GM21528 (cell line): Measurements from ENCODE around the gene MAP3K8.
"Not testable (repeated sequence)": the region's sequence is repeated elsewhere in the genome, so short reads cannot be mapped to it uniquely, and the experiment has no call there.

Experiments used
- ATAC-seq: cut with Tn5 transposase; IDR thresholded peaks from one replicate; pipeline ENCODE4 v1.9.1; 2021; ENCODE audit warnings: mild to moderate bottlenecking, moderate library complexity; ENCODE audit not compliant: unreplicated experiment, low FRiP score

Gene MAP3K8

DNA sequence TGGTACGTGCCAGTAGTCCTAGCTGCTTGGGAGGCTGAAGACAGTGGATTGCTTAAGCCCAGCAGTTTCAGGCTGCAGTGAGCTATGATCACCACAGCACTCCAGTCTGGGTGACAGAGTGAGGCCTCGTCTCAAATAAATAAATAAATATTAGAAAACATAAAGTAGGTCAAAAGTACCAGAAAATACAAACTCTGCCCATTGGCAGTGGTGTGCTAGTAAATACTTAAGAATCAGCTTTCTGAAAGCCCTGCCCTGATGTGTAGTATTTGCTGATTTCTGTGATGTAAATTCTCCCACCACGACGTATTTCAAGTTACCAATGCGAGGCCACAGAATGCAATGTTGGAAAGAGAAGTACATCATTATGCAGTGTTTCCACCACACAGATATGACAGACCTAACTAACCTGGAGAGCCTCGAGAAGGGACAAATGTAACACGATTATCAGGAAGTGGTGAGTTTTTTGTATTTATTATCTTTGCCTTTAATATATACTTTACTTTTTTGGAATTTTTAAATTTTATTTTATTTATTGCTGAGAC, 11.8 kb upstream of the MAP3K8 start:
- no peak for ATAC-seq

DNA sequence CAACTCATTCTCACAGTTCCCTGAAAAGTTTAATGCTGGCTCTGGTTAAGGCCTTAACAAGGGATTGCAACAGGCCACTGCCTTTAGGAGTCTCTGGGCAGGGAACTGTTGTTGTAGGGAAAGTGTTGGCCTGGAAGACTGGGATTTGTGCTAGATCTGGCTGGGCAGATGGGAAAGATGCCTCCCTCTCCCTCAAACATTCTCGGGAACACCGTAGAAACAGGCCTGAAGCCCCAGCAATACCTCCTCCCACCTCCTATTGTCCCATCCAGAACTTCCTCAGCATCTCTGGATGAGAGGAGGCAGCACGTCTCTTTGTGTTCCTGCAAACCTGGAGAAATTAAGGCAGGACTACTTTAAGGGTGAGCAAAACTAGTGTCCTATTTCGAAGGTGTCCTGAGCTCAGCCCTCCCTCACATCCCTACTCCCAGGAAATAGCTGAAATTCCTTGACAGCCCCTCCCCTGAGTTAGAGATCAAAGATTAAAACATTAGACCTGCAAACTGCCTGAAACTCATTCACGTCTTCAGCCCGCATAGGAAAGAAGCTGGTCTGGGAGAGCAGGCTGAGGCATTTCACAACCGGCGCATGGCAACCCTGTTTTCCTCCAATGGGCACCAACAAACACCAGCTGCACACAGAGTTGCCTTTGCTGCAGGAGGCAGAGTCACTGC, 10.9 kb upstream of the MAP3K8 start:
- ATAC-seq, result no peak

DNA sequence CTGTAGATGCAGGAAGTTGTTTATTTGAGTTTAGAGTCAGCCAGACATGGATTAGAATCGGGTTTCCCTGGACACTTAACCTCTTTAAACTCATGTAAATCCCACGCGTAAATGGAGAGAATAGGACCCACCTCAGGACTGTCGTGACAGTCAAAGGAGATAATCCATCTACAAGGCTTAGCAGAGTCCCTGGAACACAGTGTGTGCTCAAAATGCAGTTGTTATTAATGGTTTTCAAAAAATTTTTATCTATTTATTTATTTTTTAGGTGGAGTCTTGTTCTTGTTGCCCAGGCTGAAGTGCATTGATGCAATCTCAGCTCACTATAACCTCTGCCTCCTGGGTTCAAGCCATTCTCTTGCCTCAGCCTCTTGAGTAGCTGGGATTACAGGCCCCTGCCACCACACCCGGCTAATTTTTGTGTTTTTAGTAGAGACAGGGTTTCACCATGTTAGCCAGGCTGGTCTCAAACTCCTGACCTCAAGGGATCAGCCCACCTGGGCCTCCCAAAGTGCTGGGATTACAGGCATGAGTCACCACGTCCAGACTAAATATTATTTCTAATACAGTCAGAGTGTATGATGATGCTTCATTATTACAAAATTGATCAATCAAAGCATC, 10.2 kb upstream of the MAP3K8 start:
- ATAC-seq, result not testable (repeated sequence)

DNA sequence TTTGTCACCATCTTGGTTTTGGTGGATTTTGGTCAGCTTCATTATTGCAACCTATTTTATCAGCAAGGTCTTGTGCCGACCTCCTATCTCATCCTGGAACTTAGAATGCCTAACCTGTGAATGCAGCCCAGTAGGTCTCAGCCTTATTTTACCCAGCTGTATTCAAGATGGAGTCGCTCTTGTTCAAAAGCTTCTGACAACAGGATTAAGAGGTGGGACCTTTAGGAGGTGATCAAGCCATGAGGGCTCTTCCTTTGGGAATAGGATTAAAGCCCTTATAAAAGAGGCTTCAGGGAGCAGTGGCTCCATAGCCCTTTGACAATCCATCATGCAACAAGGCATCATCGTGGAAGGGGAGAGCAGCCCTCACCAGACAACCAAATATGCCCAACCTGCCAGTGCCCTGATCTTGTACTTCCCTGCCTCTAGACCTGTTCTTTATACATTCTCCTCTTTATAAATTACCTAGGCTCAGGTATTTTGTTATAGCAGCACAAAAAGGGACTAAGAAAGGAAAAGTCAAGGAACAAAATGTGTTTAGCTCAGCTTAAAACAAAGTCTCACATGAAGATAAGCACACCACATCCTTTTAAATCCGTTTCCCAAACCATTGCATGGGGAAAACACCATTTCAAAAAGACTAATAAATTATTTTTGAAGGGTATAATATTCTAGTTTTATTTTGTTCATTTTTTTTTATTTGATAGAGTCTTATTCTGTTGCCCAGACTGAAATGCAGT, 8.5 kb upstream of the MAP3K8 start:
- no peak for ATAC-seq

DNA sequence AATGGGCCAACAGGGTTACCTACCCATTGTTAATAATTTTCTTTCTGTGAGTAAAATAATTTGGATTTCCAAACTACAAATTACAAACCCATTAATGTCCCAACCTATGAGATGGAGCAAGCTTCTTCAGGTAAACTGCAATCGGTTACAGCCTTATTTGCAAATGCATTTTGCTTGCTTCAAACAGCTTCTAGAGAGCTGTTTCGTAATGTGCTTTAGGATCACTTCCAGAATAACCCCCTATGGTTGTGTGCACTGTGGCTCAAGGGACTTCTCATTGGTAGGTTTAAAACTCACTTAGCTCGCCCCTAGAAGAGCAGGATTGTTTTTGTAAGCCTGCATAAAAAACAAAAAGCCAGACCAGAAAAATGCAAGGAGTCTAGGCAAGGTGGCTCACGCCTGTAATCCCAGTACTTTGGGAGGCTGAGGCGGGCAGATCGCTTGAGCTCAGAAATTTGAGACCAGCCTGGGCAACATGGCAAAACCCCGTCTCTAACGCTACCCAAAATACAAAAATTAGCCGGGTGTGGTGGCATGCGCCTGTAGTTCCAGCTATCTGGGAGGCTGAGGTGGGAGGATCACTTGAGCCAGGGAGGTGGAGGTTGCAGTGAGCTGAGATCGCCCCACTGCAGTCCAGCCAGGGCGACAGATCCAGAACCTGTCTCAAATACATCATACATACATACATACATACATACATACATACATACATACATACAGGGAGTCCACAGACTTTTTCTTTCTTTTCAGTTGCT, 3.3 kb upstream of the MAP3K8 start:
- no peak for ATAC-seq

DNA sequence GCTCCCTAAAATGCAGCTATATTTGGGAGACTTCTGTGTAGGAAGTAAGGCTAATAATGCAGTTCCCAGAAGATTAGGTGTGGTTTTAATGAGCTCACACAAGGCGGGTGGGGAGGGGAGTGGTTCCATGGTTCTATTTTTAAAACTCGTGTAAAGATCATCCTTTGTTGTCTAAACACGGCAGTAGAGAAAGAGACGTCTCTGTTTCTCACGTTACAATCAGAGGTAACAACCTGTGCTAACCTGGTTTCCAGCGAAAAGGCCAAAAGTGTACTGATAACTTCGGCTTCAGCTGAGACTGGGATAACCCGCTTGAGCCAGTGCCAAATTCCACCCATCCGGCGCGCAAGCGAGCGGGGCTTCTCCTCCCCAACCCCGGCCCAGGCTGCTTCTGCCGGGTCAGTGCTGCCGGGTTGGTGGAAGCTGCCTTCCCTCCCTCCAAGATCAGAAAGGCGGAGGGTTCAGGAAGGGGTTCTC, 2.5 kb upstream of the MAP3K8 start:
- ATAC-seq, result no peak

DNA sequence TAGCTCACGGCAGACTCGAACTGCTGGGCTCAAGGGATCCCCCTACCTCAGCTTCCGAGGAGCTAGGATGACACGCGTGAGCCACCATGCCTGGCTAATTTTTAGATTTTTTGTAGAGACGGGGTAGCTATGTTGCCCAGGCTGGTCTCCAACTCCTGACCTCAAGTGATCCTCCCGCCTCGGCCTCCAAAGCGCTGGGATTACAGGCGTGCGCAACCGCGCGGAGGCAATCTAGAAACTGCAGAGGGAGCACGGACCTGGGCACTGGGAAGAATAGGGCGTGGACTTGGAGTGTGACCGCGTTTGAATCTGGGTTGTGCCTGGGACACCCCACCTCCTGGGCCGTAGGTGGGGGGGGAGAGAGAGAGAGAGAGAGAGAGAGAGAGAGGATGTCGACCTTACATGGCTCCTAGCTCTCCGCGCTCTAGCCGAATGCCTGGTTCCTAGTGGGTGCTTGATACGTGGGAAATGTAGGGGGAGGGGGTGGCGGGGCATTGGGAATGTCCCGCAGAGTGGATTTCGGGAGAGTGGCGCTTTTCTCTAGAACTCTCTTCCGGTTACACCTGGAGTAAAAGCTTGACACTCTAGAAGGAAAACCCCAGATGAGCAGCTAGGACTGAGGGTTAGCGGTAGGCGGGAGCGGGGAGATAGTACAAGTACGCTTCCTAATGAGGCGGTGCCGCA, 1.2 kb upstream of the MAP3K8 start:
- peak; percentile 9 for ATAC-seq

DNA sequence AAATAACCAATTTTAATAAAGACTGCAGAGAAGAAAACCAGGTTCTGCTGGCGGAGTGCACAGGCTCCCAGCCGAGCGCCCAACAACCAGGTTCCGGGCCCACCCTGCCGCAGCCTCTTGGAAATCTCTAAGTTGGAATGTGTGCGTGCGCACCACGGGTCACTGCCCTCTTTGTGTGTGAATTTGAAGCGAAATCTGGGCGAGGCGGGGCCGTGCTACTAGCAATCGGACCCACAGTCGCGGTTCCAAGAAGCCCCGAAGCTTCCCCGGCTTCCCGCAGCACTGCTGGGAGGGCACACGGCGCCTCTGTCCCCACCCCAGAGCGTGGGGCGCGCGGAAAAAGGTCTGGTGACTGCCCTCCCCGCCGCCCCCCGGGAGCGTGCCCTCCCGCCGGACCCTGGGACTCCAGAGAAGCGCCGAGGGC, 666 bp upstream of the MAP3K8 start:
- peak; percentile 24 for ATAC-seq

DNA sequence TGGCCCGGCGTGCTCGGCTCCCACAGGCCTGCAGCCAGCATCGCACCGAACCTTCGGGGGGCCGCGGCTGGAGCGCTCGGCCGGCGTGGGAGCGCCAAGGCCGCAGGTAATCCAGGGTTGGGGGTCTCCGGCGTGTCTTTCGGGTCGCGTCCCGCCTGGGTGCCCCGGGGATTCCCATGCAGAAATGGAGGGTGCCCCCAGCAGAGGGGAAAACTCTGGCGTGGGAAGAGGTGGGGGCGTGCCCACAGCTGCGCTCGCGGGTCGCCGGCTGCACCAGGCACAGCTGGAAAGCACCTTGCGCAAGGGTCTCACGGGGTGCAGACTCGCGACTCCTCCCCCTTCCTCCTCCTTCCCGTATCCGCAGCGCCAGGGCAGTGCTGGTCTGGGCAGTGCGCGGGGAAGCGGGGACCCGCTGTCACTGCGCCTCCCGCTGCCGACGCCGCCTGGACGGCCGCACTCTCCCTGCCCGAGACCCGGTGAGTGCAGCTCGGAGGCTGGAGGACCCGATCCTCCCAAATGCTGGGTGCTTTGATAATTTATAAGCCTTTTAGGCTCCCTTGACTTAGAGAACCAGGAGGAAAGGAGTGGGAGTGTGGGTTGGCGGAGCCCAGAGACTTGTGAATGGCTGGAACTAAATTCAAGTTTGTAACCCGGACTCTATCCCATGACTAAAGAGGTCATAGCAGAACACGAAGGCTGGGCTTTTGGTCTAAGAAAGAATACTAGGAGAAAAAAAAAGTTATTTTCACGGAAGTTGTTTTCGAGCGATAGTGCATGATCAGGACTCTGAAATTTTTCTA, 489 bp downstream of the MAP3K8 start:
- peak; percentile 51 for ATAC-seq

DNA sequence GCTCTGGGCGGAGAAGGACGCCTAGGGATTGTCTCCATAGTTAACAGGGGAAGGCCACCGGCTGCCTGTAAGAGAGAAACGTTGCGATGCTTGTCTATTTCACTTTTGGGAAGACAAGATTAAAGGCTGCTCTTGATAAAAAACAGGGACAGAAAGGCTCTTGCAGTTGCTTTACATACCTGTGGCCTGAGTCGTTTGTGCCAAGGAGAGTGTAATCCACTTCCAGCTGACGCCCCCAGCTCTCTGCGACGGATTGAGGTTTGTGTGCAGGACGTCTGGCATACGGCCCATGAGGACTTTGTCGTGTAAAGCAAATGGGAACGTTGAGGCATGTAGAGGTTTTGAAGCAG, 1.1 kb downstream of the MAP3K8 start:
- ATAC-seq, result no peak

DNA sequence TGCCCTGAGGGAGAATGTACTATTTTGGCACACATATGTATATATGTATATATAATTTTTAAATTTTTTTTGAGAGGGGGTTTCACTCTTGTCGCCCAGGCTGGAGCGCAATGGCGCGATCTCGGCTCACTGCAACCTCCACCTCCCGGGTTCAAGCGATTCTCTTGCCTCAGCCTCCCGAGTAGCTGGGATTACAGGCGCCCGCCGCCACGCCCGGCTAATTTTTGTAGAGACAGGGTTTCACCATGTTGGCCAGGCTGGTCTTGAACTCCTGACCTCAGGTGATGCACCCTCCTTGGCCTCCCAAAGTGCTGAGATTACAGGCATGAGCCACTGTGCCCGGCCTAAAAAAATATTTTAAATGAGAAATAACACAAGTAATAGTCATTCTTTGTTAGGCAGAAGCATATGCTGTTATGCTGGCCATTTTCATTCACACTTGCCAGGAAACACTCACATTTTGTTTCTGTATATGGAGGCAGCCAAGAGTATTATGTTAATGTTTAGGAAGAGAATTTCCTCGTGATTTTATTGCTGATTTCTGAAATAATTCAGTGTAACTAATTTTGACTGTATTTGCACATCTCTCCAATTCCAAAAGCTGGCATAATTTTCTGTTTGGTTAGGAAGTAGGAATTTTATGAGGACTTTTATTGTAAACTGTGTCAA, 1.6 kb downstream of the MAP3K8 start:
- not testable (repeated sequence) for ATAC-seq

DNA sequence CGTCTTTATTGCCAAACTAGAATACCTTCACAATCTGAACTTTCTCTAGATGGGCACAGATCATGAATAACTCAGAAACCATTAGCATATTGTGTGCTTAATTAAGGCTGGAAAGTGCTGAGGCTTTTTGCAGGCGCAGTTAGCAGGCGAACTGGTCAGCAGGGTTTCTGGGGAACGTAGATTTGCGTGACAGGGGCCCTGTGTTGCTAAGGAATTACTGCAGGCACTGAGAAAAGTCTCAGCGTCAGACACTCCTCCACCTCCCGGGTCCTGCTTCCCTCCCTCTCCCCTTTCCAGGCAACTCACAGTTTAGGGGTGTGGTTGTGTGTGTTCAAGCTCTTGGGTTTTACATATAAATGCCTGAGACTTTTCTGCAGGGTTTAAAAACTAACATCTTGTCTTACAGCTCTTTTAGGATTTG, 2.2 kb downstream of the MAP3K8 start:
- no peak for ATAC-seq

DNA sequence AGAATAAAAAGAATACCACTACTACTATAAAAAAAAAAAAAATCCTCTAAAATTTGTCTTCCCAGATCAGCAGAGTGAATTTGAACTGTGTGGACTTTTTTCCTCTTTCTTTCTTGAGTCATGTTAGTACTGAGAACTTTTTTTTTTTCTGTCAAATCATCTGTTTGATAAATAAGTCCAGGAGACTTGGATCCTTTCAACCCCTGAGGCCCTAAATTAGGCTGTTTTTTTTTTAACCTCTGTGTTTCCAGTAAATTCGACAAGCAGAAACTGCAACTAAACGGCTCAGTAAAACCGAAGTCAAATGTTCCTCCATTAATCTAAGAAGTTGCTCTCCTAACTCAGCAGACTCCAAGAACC, 2.7 kb downstream of the MAP3K8 start:
- ATAC-seq, result no peak

DNA sequence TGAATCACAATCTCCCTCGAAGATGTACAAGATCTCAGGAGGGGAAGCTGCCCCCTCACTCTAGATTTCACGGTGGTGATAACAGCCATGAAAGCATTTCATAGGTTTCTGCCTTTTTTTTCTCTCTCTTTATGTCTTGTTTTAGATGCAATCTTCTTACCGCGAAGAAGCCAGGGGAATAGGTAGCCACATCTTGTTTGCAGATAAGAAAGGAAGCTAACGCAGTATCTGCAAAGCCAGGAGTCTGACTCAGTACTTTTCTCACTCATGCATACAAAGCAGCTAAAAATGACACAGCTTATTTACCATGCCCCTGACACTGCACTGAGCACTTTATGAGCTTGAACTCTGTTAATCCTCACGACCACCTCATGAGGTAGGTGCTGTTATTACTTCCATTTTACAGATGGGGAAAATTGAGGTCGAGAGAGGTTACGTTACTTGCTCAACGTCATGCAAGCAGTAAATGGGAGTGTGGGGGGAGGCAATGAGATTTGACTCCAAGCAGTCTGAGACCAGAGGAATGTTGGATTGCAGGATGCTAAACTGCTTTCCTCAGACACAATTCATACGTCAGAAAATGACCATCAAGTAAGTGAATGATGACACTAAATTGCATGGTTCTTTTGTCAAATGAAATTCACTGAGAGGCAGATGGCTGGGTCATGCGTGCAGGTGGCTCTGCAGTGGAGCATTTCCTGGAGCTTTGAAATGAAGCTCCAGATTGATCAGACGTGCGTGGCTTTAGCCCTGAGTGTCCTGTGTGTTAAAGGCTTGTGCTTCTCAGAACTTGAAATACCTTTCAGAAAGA, 3.3 kb downstream of the MAP3K8 start:
- no peak for ATAC-seq

DNA sequence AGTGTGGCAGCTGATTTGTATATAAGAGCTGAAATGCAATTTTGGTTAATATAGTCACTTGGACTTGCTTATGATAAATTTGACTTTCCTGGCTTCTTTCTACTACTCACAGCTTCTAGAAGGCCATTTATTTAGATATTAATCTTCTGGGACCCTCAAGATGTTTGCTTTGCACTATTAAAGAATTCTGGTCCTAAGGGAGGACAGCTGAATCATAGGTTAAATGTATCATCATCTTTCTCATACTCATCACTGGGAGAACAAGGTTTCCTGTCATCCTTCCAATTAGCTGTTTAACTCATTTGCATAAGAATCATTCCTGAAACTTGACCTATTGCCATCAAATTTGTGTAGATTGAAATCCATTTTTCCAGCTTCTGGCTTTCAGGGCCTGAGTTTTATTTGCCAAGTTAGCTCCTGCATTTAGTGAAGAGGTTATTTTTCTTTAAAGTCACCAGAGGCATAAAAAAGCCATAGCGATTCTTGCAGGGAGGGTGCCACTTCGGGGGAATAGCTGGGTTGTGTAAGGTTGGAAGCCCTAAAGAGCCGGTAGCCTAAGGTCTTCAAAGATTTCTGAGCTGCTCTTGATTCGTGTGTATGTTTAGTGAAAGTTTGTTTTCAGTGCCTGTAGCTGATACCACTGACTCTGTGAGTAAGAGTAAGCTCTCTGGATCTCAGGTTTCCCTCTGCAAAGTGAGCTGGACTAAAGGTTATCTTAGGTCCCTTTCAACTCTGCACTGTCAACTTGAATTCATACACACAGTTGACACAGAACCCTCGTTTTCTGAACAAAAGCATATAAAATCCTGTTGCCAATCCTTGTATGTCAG, 4.3 kb downstream of the MAP3K8 start:
- ATAC-seq, result no peak

DNA sequence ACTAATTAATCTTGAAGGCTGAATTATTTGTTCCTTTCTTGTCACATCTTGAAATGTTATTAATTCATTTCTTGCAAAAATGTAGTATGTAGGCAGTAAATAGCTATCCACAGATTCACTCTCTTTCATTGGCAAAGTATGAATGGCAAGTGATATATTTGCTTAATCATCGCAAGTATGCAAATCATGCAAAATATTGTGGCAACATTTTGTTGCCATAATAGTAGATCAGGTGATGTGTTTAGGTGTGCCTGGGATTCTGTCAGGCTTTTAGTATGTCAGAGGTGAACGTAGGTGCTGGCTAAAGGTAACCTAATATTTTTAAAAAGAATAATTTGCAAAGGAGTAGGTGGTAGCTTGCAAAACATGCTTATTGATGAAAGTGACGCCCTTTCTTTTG, 5.9 kb downstream of the MAP3K8 start:
- ATAC-seq, result no peak

DNA sequence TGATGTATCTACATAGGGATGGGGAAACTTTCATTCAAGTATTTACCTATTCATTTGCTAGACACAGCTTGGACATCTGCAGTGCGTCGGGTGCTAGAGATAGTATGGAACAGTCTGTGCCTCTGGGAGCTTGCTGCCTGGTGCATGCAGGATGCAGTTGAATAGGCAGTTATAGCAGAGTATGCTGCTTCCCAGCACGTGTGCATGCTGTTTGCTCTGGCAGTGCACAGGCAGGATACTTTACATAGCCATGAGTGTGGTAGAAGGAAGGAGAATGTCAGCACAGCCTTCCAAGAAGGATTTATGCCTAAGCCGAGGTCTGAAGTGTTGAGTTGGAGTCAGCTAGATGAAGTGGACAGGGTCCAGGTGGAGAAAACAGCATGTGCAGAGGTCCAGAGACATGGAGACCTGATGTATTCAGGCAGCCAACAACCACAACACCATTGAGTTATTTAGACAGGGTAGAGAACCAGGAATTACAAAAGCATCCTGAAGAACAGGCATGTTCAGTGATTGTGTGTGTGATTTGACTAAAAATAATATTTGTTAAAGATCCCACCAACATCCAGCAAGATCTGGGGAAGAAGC, 8.1 kb downstream of the MAP3K8 start:
- ATAC-seq, result no peak
